SKM-1 treated with dmso at 0.1 percent for 144 hours (cell line): ENCODE results near the gene CD63.
A peak's percentile ranks its signal among the peaks of the same experiment; 100 is the strongest.

ENCODE experiments used
- DNase-seq: peaks from one replicate; lab custom pipeline; 2025; ENCODE audit not compliant: unreplicated experiment; lab: John Stamatoyannopoulos, UW

CD63 gene

DNA sequence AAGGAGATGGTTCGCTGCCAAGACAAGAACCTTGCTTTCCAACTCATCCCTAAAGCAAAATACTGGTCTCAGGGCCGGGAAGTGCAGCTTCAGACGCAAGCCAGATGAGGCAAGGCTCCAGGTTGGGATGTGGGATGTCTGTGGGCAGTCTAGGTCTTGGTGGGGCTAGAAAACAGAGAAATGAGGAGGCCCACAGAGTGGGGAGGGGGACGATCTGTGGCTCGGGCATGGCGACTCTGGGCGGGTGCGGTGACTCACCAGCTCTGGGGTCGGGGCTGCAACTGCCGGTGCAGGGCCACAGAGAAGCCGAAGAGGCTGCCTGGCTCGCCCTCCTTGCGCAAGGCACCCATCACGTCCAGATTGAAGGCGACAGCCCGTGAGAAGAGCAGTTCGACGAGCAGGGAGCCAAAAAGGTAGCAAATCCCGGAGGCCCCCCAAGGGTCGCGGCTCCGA is 21.6 kb downstream of the CD63 start:
- DNase-seq = peak; percentile 4

- no peak for DNase-seq
Observed at GRCh38 chr12:55706568-55707218, 22.1 kb downstream of the CD63 start.

GRCh38 chr12:55705782-55706402 is 22.9 kb downstream of the CD63 start:
- no peak for DNase-seq

DNA sequence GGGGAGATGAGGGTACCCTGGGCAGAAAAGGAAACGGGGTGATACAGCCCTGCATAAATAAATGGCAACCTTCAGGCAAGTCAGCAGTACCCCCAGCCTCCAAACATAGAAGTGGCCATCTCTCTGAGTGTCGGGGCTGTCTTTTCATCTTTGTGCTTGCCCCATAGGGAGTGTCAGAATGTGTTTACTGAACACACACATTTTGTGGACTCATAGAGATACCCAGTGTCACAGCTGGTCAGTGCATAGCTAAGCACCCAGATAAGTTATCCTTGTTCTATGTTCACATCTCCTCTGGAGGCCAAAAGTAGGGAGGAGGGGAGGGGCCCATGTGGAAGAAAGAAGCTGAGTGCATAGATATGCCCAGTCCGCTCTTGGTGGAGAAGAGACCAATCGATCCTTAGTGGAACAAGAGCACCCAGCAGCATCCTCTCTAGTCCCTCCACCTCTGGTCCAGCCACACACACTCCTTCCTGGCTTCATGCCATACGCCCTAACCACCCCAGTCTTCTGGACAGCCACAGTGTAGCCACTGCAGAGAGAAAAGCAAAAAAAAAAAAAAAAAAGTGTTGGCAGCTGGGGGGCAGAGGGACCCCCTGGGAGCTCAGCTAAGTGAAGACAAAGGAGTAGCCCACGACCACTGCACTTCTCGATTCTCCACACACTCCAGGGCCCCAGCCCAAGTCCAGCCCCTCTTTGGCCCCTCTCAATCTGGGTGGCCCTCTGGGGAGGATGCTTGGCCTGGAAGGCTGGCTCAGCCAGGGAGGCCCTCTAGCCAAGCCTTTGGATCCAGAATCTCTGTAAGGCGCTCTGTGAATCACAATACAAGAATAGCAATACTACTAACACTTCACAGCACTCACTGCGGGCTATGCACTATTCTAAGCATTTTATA is 23.7 kb downstream of the CD63 start:
- DNase-seq = no peak

- DNase-seq = no peak
Observed at GRCh38 chr12:55703901-55704761, 24.7 kb downstream of the CD63 start.

DNA sequence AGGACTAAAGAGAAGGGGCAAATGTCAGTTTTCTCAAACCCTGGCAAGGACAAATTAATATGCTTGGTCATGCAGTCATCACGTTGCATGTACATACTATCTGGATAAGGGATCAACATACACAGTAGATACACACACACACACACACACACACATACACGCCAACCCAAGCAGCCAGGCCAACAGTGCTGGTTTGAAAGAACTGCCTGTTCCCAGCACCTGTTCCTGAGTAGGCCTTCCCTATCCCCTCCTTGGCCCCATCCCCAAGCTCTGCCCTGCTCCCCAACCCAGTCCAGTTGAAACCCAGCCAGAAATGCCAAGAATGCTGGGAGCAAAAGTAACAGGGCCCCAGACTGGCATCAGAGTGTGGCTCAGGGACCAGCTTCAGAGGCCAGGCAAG is 25.5 kb downstream of the CD63 start:
- no peak for DNase-seq

DNA sequence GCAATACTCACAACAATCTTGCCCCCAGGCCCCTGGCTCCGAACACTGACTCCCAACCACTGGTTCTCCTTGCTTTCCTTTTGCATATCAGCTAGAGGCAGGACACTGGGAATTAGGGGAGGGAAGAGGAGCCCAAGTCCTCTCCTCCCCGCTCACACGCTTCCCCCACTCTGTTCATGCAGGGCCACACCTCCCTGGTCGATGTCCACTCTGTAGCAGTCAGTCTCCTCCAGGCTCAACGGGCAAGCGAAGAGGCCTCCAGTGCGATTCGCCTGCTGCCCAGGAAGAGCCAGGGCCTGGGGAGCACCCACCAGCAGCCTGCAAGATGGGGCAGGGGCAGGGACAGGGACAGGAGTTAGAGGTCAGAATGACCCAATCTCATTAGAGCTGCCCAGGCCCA is 25.9 kb downstream of the CD63 start:
- no peak for DNase-seq

GRCh38 chr12:55700255-55701018 is 28.4 kb downstream of the CD63 start:
- DNase-seq = peak; percentile 11

DNA sequence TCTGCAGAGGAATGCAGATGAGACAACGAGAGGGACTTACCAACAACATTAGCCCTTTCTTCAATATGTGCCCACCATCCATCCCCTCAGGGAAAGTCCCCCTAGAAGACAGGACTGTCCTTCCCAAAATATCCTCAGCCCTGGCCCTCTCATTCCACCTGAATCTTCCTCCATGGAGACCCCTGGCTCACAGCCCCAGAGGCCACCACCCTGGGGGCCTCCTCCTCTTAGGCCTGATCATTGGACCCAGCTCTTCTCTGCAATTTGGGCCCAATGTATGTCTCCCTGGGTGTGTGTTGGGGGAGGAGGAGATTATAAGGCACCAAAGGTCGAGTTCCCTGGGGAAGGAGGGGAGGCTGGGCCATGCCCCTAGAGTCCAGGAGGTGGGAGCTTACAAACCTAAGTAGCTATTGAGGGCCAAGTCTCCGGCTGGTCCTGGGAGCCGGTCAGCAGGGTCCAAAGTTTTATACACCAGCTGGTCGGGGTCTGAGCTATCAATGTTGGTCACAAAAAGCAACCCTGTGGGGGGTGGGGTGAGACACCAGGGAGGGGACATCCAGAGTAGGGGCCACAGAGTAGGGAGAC is 29.2 kb downstream of the CD63 start:
- no peak for DNase-seq

GRCh38 chr12:55698965-55699364 is 29.8 kb downstream of the CD63 start:
- no peak for DNase-seq

- no peak for DNase-seq
Observed at GRCh38 chr12:55698241-55698955, 30.4 kb downstream of the CD63 start.

DNA sequence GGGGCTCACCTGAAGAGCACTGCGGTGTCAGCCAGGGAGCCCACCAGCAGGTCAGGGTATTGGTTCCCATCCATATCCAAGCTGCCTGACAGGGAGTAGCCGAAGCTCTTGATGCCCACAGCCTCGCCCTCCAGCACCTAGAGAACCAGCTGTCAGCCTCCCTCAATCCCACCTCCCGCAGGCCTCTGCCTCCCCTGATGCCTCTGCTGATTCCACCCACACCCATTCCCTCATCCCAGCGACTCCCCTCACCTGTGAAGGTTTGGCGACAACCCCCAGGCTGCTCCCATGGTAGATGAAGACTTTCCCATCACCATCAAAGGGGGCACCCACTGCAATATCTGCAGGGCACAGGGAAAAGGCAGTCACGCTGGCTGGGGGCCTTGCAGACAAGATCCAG is 31.1 kb downstream of the CD63 start:
- no peak for DNase-seq

GRCh38 chr12:55696796-55697462 is 31.9 kb downstream of the CD63 start:
- DNase-seq = no peak

DNA sequence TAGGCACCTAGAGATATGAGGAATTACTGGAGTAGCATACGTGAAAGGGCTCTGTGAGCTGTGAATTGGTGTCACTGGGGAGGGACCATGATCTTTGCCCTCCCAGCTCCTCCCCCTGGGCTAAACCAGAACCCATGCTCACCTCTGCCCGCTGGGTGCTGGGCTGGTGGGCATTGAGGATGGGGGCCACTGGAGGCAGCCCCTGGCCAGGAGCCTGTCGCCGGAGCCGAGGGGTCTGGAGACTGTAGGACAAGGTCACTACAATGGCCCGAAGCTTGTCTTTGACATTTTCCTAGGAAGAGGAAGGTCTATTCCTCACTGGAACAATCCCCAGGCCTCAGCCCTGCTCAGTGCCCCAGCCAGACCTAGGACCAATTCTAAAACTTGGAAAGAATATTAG is 32.7 kb downstream of the CD63 start:
- DNase-seq = no peak

GRCh38 chr12:55695349-55695748 is 33.5 kb downstream of the CD63 start:
- no peak for DNase-seq

DNA sequence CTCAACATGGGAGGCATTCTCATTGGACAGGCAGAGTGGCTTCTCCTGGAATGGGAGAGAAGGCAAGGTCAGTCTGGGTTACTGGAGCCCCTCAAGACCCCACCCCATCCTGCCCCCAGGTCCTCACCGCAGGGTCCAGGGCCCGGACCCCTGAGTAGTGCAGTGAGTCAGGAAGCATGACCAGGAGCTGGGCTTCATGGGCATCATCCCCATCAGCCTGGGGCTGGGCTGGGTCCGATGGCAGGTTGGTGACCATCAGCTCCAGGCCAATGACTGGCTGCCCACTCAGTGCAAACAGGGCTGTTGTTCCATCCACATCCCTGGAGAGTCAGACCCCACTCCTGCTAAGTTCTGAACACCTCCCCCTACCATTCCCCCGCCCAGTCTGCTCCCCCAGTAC is 34.2 kb downstream of the CD63 start:
- no peak for DNase-seq

DNA sequence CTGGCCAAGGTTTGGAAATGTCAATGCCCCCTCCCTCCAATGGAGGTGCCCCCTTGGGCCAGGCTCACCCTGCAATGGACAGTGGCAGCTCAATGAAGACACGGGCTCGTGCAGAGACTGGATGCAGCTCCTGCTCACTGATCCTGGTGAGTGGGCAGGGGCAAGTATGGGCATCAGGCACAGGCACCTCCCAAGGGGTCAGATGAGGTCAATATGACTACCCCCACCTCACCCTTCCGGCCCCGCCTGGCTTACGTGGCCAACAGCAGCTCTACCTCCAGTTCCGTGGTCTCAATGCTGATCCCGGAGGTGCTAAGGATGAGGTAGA is 34.7 kb downstream of the CD63 start:
- DNase-seq = no peak

DNA sequence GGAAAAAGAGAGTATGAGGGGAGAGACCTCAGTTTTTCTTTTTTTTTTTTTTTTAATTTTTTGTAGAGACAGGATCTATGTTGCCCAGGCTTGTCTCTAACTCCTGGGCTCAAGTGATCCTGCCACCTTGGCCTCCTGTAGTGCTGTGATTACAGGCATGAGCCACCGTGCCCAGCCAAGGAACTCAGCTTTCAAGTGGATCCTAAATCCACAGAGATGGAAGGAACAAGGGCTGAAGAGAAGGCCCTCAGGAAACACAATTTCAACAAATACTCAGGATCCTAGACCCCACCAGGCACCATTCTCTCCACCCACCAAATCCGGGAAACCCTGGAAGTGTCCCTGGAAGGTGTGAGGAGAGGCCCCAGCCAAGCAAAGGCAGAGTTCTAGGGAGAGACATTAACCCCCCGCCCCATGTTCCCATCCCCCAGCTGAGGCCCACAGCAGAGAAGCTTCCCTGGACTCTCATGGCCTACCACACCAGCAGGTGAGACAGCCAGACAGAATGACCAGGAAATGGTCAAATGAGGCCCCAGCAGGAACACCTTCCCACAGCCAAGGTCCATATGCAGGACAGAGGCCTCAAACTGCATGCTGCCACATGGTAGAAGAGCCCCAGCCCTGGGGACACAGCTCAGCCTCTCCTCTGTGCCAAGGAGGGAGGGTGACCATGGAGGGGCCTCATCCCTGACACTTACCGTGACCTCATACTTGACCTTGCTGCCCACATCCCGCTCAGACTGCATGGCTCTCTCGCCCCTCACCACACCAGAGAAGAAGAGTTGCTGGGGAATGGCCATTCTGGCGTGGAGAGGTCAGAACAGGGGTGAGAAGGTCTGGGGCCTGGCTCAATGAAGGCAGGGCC is 35.3 kb downstream of the CD63 start:
- DNase-seq = no peak
